ENCODE data around the gene TMEM11. TPM values are rescaled to one million over a fixed set of nuclear protein-coding genes. Genes with fewer than 3 reads are reported as not detected.
"Not testable (repeated sequence)": the region's sequence is repeated elsewhere in the genome, so short reads cannot be mapped to it uniquely, and the experiment has no call there.

Gene TMEM11
- total RNA-seq, 1 donor from 2014 or later, result 44.3 TPM

DNA sequence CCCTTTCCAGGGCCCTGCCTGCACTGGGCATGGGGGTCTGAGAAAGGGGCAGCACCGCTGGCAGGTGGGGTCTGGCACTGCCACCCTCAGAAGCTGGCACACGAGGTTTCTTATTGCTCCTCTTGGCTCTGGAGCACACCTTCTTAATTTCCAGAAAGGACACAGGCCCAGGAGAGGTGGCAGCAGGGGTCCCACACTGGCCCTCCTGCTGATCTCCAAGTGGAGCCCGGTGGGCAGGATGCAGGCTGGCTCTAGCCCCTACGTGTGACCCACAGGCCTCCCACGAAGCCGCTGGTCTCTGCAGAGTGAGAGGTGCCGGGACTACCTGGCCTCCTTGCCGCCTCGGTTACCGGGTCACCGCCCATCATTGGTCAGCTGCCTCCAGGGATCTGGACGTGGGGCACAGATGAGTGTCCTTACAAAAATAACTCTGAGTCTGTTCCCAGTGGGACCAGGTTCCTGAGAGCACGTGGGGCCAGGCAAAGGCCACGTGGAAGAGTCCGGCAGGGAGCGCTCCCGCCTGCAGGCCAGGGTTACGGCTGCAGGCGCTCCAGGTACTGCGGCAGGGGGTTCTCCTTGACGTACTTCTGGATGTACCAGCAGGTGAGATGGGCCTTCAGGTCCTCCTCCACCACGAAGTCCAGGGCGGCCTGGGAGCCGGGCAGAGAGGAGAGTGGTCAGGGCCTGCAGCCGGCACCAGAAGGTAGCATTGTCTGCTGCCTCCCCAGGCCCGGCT lies 29.0 kb upstream of the TMEM11 start:
- peak; percentile 44 for DNase-seq (ENCODE audit: low read depth)

DNA sequence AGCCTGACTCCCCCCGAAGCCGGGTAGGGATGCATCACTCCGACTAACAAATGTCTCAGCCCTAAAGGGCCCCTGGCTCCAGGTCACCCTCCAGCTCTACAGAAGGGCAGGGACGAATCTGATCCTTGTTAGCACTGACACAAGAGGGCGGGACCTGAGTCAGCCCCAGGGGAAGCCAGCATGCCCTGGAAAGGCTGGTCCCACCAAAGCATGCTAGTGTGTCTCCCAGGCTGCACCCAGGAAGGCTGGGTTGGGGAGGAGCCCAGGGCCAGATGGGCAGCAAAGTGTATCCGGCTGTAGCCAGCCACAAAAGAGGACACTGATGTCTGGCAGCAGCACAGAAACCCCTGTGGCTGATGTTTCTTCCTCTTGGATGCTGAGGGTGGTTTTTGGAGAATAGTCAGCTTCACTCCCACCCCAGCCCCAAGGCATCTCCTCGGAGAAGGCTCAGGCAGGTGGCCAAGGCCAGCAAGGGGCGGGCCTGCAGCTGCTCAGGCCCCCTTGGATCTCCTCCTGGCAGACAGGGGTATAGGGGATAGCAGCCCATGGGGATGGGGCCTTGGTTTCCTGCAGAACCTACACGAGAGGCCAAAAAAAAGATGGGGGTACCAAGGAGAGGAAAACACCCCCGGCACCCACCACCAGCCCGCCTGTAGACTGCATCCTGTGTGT lies 28.2 kb upstream of the TMEM11 start:
- DNase-seq (ENCODE audit: low read depth), result peak; percentile 49

DNA sequence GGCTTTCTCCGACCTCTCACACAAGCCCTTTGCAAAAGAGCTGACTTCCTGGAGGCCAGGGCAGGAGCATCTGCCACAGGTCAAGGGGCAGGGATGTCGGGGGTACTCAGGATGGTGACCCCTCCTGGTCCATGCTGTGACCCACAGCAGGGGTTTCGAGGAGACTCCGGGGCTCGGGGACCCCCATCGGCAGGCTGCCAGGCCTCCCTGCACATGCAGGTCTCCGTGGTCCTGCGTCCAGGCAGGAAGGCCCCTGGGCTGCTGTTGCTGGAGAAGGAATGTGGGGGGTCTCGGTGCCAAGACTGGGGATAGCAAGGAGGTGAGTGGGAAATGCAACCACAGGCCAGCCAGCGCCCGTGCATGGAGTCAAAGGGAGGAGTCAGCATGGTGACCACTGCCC lies 27.6 kb upstream of the TMEM11 start:
- no peak for DNase-seq (ENCODE audit: low read depth)

DNA sequence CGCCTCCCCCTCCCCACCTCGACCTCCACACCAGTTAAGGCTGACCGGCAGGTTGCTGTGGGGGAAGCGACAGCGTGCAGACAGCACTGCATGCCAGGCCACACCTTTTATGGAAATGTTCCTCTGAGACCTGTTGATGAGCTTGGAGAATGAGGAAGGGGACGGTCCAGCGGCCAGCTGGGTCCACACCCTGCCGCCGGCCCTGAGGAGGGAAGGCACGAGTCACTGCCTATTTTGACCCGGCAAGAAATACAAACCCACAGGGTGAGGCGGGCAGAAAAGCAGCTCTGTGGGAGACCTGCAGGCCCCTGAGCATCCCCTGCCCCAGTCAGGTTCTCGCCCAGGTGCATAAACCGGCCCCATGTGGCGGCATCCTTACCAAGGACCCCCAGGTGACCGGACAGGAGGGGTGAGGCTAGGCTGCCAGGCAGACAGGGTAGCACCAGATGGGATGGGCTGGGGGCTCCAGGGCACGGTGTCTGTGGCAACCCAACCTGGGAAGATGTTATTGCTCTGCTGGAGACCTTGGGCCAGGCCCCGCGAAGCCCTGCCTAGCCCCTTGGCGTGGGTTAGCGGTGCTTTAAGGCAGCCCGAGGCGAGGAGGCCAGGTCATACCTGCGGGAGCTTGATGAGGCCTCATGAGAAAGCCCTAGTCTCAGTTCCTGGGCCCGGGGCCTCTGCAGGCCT lies 26.6 kb upstream of the TMEM11 start:
- peak; percentile 55 for DNase-seq (ENCODE audit: low read depth)

DNA sequence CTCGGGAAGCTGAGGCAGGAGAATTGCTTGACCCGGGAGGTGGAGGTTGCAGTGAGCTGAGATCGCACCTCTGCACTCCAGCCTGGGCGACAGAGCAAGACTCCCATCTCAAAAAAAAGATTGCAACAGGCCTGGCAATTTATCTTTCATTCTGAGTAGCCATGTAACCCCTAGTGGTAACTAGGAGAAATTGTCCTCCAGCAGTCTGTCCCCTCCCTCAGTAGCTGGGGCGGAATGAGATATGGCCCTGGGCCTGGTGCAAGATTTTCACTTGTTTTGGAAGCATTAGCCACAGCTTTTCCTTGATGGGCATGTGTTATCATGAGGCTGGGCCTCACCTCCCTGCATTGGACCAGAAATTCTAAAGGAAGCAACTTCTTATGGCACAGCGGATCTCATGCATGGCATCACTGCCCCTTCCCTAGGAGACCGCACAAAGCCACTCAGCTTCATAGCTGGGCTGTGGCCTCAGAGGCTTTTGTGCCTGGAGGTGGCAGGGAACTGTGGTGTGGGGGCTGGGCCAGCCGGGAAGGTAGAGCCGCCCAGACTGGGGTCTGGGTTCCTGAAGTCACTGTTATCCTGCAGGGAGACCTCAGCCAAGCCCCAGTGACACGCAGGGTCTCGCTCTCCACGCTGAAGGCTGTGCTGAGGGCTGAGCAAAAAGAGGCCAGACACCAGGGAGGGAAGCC lies 25.9 kb upstream of the TMEM11 start:
- DNase-seq (ENCODE audit: low read depth), result no peak

DNA sequence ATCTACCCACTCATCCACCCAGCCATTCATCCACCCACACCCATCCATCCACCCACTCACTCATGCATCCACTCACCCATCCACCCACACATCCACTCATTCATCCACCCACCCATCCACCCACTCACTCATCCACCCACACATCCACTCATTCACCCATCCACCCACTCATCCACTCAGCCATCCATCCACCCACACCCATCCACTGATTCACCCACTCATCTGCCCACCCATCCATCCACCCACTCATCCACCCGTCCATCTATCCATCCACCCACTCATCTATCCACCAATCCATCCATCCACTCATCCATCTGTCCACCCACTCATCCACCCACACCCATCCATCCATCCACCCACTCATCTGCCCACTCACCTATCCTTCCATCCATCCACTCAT lies 22.0 kb upstream of the TMEM11 start:
- DNase-seq (ENCODE audit: low read depth), result no peak

DNA sequence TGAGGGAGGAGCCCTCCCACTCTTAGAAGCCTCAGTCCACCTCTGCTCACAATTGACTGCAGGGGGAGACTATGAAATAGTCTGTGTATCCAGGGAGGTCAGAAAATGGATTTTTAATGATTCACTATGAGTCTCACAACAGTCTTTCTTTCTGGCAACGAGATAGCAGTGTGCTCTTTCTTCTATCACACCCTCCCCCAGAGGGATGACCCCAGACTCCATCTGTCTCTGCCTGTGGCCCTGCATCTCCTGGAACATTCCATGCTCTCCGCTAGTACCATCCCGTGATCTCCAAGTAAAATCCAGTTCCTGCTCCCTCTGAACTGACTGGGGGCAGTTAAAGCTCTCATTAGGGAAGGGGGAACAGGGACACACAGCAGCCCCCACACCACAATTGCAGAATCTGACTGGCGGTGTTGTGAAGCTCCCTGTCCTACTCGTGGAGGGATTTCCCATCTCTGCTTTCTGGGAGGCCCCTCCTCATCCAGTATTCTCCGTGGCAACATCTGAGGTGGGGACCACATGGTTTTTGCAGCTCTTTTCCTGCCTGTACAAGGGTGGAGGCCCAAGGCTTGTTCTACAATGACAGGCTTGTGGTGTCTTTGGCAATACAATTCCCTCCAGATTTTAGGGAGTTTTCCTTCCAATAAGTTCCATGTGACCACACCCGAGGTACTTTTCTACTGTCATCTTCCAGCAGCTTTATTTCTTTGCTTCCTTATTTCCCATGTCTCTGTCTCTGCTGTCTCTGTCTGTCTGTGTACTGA lies 19.8 kb upstream of the TMEM11 start:
- DNase-seq (ENCODE audit: low read depth), result no peak

DNA sequence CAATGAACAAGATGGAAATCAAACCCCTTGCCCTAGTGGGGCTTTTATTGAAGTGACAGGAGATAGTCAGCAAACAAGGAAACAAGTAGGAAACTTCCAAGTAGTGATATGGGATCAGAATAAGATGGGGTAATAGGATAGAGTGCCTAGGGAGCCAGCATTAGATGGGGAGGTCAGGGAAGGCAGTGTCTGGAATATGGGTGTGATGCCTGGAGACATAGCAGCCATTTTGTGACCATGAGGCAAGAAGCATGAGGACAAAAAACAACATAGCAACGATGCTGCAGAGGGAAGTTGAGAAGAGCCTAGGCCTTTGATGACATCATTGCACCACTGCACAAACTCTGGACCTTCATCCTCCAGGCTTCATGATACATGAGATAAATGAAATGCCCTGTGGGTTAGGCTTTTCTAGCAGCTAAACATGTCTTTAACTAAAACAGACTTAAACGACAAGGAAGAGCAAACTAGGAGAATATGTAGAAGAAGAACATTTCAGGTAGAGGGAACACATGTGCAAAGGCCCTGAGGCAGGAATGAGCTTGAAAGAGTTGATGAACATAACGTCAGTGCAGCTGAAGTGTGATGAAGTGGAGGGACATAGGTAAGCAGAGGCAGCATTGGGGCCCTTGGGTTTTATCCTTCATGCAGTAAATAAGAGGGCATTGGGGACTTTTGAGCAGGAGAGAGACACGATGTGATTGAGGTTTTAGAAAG lies 18.2 kb upstream of the TMEM11 start:
- DNase-seq (ENCODE audit: low read depth), result no peak

DNA sequence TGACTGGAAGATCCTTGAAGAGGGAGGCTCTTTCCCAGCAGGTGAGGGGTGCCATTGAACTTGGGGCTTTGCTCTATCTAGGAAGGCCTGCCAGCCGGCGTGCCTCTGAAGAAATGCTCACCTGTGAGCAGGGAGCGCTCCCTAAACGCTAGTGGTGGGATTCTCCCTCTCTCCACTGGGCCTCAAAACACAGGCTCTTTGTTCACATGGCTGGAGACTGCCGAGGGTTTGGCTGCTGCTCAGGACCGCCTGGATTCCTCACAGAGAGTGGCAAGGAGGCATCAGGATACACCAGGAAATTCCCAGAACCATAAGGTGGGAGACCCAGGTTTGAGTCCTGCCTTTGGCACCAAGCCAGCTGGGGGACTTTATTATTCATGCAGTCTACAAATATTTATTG lies 17.6 kb upstream of the TMEM11 start:
- DNase-seq (ENCODE audit: low read depth), result no peak

DNA sequence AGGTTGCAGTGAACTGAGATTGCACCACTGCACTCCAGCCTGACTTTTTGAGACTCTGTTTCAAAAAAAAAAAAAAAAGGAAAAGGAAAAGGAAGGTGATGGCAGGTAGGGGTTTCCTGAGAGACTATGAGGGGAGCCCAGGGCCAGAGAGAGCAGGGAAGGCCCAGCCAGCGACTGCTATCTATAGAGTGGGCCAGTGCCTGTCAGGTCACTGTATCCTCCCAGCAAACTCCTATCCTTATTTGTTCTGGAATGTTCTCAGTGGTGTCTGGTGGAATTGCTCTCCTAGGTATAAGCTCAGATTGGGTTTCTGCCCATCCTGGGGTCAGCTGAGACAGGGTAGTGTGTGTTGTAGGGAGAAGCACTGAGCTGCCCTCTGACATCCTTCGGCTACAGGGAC lies 14.9 kb upstream of the TMEM11 start:
- no peak for DNase-seq (ENCODE audit: low read depth)

DNA sequence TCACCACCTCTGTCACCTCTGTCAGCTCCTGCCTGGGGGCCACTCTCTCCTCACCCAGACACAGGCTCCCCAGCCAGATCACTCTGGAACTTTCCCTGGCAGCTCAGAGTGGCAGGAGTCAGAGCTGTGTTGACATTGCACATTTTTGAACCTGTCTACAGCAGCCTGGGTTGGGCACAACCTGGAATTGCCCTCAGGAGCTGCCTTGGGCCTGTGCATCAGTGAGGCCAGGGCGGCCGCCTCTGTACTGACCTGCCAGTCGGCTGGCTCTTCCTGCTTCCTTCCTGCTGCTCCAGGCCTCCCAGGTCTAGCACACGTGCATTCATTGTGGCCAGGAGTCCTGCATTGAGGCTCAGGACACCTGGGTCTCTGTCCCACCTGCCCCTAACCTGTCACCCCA lies 14.2 kb upstream of the TMEM11 start:
- no peak for DNase-seq (ENCODE audit: low read depth)

DNA sequence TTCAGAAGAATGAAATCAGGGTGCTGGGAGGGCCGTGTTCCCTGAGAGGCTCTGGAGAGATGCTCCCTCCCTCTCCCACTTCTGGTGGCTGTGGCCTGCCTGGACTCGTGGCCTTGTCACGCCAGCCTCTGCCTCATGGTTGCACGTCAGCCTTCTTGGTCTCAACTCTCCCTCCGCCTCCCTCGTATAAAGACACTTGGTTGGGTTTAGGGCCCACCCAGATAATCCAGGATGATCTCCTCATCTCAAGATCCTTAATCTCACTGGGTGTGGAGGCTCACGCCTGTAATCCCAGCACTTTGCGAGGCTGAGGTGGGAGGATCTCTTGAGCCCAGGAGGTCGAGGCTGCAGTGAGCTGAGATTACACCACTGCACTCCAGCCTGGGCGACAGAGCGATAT lies 13.3 kb upstream of the TMEM11 start:
- not testable (repeated sequence) for DNase-seq (ENCODE audit: low read depth)

DNA sequence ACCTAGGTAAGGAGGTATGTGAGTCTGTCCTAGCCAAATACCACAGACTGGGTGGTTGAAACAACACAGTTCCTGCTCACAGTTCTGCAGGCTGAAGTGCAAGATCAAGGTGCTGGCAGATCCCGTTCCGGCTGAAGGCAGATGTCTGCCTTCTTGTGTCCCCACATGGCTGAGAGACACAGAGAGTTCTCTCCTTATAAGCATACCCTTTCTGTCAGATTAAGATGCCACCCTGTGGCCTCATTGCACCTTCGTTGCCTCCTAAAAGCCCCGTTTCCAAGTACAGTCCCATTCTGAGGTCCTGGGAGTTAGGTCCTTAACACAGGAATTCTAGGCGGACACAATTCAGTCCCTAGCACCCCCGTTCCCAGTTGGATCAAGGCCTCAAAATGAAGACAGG lies 9.1 kb upstream of the TMEM11 start:
- no peak for DNase-seq (ENCODE audit: low read depth)

DNA sequence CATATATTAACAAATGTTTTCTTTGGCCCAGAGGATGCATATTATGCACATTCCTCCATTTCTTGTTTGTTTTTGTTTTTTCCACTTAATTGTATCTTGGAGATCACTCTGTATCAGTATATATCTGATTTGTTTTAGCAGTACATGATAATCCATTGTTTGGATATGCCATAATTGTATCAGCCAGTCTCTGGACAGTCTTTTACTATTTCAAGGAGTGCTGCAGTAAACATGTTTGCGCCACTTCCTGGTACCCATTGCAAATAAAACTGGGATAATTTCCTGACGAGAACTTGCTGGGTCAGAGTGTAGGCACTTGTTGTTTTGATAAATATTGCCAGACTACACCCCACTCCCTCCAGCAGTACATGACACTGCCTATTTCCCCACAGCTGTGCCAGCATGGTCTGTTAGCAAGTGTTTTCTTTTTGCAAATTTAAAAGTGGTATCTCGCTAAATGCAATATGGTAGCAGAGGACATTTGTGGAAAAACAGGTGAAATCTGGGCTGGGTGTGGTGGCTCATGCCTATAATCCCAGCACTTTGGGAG lies 4.9 kb upstream of the TMEM11 start:
- no peak for DNase-seq (ENCODE audit: low read depth)

DNA sequence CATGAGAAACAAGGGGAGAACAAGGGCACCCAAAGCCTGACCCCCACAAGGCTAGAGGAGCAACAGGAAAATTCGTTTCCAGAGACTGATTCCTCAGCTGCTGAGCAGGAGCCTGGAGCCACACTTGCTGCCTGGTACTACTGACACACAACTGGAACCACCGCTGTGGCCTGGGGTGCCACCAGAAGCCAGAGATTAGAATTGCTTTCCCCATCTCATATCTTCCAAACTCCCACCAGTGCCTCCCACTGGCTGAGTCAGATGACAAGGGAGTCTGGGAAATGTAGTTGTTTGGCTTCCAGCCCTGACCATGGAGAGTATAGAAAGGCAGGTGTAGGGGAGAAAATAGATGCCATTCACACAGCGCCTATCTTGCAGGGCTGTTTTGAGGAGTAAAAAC lies 4.1 kb upstream of the TMEM11 start:
- peak; percentile 59 for DNase-seq (ENCODE audit: low read depth)

DNA sequence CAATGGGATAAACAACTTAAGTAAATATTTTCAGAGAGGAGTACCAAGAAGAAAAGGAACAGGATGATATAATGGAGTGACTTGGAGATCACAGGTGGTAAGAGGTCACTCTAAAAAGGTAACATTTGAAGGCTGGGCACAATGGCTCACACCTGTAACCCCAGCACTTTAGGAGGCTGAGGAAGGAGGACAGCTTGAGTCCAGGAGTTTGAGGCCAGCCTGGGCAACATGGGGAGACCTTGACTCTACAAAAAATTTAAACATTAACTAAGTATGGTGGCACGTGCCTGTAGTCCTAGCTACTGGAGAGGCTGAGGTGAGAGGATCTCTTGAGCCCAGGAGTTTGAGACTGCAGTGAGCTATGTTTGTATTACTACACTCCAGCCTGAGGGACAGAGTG lies 3.4 kb upstream of the TMEM11 start:
- DNase-seq (ENCODE audit: low read depth), result no peak

DNA sequence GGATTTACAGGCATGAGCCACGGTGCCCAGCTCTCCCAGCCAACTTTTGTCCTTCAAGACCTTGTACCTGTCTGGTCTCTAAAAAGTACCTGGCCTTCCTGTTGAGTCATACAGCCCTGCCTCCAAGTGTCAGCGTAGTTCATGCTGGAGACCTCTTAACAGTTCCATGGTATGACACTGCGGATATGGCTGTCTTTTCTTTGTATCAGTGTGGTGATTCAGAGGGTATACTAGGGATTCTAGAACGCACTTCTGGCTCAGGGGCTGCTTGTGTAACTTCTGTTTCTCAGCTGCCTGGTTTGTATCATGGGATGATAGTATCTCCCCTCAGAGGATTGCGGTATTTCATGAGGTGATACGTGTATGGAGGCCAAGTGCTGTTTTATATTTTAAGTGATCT lies 2.0 kb upstream of the TMEM11 start:
- no peak for DNase-seq (ENCODE audit: low read depth)

DNA sequence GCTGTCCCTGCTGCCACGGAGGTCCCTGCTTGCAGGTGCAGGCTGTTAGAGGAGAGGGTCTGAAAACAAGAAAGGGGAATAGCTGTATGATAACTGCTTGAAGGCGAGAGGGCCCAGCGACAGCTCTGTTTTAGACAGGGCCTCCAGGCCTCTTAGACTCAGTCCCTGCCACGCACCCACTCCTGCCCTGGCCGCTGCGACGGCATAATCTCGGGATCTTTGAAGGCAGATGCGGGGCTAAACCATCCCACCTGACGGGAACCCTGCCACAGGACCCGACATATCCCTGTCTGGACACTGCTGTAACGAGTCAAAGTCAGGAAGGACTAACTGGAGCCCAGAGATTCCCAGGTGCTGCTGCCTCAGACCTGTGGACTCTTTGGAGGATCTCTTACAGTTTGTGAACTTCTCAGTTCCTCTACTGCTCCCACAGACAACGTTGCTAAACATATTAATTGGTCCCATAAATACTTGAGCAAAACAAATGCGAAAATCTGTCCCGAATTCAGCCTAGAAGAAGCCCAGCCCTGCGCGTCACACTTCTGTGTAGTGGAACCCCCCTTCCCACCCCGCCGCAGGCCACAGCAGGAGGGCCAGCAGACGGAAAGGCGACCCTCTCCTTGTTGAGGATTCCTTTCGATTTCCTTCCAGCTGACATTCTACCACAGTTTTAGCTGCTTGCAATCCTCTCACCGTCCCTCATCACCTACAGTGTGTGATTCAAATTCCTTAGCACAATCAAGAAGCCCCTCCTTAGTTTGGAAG lies 998 bp upstream of the TMEM11 start:
- no peak for DNase-seq (ENCODE audit: low read depth)

DNA sequence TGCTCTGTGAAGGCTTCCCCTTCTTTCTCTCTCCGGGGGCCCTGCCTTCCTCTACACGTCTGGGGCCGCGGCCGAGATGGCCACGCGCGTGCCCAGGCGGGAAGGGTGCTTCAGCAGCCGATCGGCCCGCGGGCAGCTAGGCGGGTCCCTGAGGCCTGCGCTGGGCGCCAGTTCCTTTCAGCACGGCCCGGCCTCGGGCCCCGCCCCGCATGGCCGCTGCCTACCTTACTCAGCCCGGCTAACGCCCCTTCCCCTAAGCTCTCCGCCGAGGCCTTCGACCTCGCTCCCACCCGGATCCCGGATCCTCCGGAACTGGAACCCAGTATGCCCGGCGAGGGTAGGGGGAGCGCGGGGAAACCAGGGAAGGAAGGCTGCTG lies 335 bp downstream of the TMEM11 start:
- DNase-seq (ENCODE audit: low read depth), result no peak
